Activated CD8-positive, alpha-beta T cell treated with anti-CD3 and anti-CD28 coated beads for 36 hours (primary cell): ENCODE data around the gene ST6GALNAC3. TPM values are rescaled to one million over a fixed set of nuclear protein-coding genes. Genes with fewer than 3 reads are reported as not detected.

Source experiments
- ATAC-seq: fragments of 200-7000 bp; cut with Tn5 transposase; one replicate; pipeline ENCODE4 v1.10.0; 2021; ENCODE audit warnings: mild to moderate bottlenecking, moderate library complexity
- CTCF ChIA-PET: fragments of 350-600 bp; sonication (Branson Sonifier 250); formaldehyde crosslinking; loops from one replicate; lab custom pipeline; 2021; ENCODE audit warnings: antibody characterized with exemption; lab: Charles Lee
- POLR2A ChIA-PET: fragments of 350-600 bp; sonication (Branson Sonifier 250); formaldehyde crosslinking; loops from one replicate; lab custom pipeline; 2021; ENCODE audit warnings: antibody characterized with exemption; lab: Charles Lee
- DNase-seq: peaks from one replicate; pipeline ENCODE4 v3.0.0-alpha.2; 2020
- H3K27ac Mint-ChIP-seq: one replicate; pipeline ENCODE4 v1.8.0; 2021; ENCODE audit warnings: mild to moderate bottlenecking, mixed read lengths
- H3K27me3 Mint-ChIP-seq: one replicate; pipeline ENCODE4 v1.8.0; 2021; ENCODE audit warnings: mixed read lengths
- H3K36me3 Mint-ChIP-seq: one replicate; pipeline ENCODE4 v1.8.0; 2021; ENCODE audit warnings: low read depth, mixed read lengths
- H3K4me1 Mint-ChIP-seq: one replicate; pipeline ENCODE4 v1.8.0; 2021; ENCODE audit warnings: low read depth, mixed read lengths
- H3K4me3 Mint-ChIP-seq: one replicate; pipeline ENCODE4 v1.8.0; 2021; ENCODE audit warnings: mild to moderate bottlenecking, moderate library complexity, mixed read lengths
- H3K9me3 Mint-ChIP-seq: one replicate; pipeline ENCODE4 v1.8.0; 2021; ENCODE audit warnings: mixed read lengths
- CTCF ChIP-seq: fragments of 200-600 bp; IDR thresholded peaks from one replicate; pipeline ENCODE4 v1.8.0; 2022; ENCODE audit warnings: antibody characterized with exemption, mild to moderate bottlenecking
- intact Hi-C: fragments of 100-400 bp; cut with micrococcal nuclease; formaldehyde crosslinking; loops from one replicate; pipeline ENCODE4 v1.10.0; 2022
- total RNA-seq, 2 experiments: library from RNA; stranded (reverse); gene quantifications; one replicate each; pipeline ENCODE4 v1.2.3, GENCODE V29; 2021

ST6GALNAC3 gene
- total RNA-seq, 2 experiments from 2014 or later = 2.7 to 2.9 TPM

- Mint-ChIP-seq H3K9me3 (no peaks in the 10 kb centered on the region), H3K4me1 (no peaks in the 10 kb centered on the region), H3K4me3 (no peak overlapping the region), H3K27ac (no peak overlapping the region), H3K27me3 (peaks cover 1% of the 10 kb centered on the region), H3K36me3 (no peaks in the 10 kb centered on the region)
- intact Hi-C loops = no loop called here
- TF ChIP-seq CTCF = no peak
- CTCF ChIA-PET = no interaction called here
- POLR2A ChIA-PET = no interaction called here
- ATAC-seq (no peak), DNase-seq (no peak)
Measured at GRCh38 chr1:76601465-76601864, 526.9 kb downstream of the ST6GALNAC3 start.

GRCh38 chr1:76607717-76608116, 533.2 kb downstream of the ST6GALNAC3 start:
- Mint-ChIP-seq H3K27ac (no peak overlapping the region), H3K27me3 (no peaks in the 10 kb centered on the region), H3K4me1 (no peaks in the 10 kb centered on the region), H3K9me3 (no peaks in the 10 kb centered on the region), H3K36me3 (no peaks in the 10 kb centered on the region), H3K4me3 (no peak overlapping the region)
- POLR2A ChIA-PET = no interaction called here
- CTCF ChIA-PET = no interaction called here
- DNase-seq (no peak), ATAC-seq (no peak)
- intact Hi-C loops = no loop called here
- TF ChIP-seq CTCF = no peak

GRCh38 chr1:76611770-76612445, 537.4 kb downstream of the ST6GALNAC3 start:
- Mint-ChIP-seq H3K27ac (no peak overlapping the region), H3K9me3 (no peaks in the 10 kb centered on the region), H3K27me3 (peaks cover 2% of the 10 kb centered on the region), H3K4me1 (no peaks in the 10 kb centered on the region), H3K4me3 (no peak overlapping the region), H3K36me3 (no peaks in the 10 kb centered on the region)
- ChIA-PET CTCF (no interaction called here), POLR2A (no interaction called here)
- ATAC-seq (no peak), DNase-seq (no peak)
- no peak for TF ChIP-seq CTCF
- intact Hi-C loops = no loop called here

- Mint-ChIP-seq H3K9me3 (no peaks in the 10 kb centered on the region), H3K36me3 (no peaks in the 10 kb centered on the region), H3K4me1 (no peaks in the 10 kb centered on the region), H3K27me3 (peaks cover 2% of the 10 kb centered on the region), H3K27ac (no peak overlapping the region), H3K4me3 (no peak overlapping the region)
- POLR2A ChIA-PET = no interaction called here
- intact Hi-C loops = no loop called here
- DNase-seq = no peak
- CTCF ChIA-PET = no interaction called here
- no peak for ATAC-seq
- no peak for TF ChIP-seq CTCF
Measured at GRCh38 chr1:76613886-76614285, 539.3 kb downstream of the ST6GALNAC3 start.

- Mint-ChIP-seq H3K27me3 (peaks cover 2% of the 10 kb centered on the region), H3K27ac (no peak overlapping the region), H3K36me3 (no peaks in the 10 kb centered on the region), H3K4me3 (no peak overlapping the region), H3K4me1 (no peaks in the 10 kb centered on the region), H3K9me3 (no peaks in the 10 kb centered on the region)
- DNase-seq (no peak), ATAC-seq (no peak)
- intact Hi-C loops = no loop called here
- ChIA-PET CTCF (no interaction called here), POLR2A (no interaction called here)
- no peak for TF ChIP-seq CTCF
Measured at GRCh38 chr1:76615253-76616035, 540.9 kb downstream of the ST6GALNAC3 start.
